Measurements from ENCODE around the gene GLIS1.

- no peak for TF ChIP-seq EZH2 (IDR thresholded peaks at IDR 0.05; ENCODE audit: borderline replicate concordance, low read depth, low read length, severe bottlenecking)
- TF ChIP-seq, protein P1, sequence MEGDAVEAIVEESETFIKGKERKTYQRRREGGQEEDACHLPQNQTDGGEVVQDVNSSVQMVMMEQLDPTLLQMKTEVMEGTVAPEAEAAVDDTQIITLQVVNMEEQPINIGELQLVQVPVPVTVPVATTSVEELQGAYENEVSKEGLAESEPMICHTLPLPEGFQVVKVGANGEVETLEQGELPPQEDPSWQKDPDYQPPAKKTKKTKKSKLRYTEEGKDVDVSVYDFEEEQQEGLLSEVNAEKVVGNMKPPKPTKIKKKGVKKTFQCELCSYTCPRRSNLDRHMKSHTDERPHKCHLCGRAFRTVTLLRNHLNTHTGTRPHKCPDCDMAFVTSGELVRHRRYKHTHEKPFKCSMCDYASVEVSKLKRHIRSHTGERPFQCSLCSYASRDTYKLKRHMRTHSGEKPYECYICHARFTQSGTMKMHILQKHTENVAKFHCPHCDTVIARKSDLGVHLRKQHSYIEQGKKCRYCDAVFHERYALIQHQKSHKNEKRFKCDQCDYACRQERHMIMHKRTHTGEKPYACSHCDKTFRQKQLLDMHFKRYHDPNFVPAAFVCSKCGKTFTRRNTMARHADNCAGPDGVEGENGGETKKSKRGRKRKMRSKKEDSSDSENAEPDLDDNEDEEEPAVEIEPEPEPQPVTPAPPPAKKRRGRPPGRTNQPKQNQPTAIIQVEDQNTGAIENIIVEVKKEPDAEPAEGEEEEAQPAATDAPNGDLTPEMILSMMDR (IDR thresholded peaks at IDR 0.05; ENCODE audit: borderline replicate concordance, extremely low read depth, low read length, poor library complexity, severe bottlenecking): no peak
These were observed 121.6 kb downstream of the GLIS1 start for GRCh38 chr1:53617382-53617781.

All from DND-41 (cell line).